D721Med (cell line): Measurements from ENCODE around the gene PET117.
"Not testable (repeated sequence)": the region's sequence is repeated elsewhere in the genome, so short reads cannot be mapped to it uniquely, and the experiment has no call there.

ENCODE experiments used
- DNase-seq: peaks from one replicate; pipeline ENCODE4 v3.0.0; 2011; ENCODE audit warnings: low spot score; ENCODE audit not compliant: insufficient read length
- FAIRE-seq: peaks from 2 replicates; lab custom pipeline; 2011; peaks lifted over from hg19 to GRCh38; lab: Jason Lieb, UNC
- TF ChIP-seq, protein P1 (sequence below): IDR thresholded peaks from 2 replicates; pipeline ENCODE4 v1.5.1; 2012; ENCODE audit warnings: mild to moderate bottlenecking, control low read depth; ENCODE audit not compliant: insufficient read depth; ENCODE audit errors: missing control alignments

Gene PET117, protein sequence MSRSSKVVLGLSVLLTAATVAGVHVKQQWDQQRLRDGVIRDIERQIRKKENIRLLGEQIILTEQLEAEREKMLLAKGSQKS

DNA sequence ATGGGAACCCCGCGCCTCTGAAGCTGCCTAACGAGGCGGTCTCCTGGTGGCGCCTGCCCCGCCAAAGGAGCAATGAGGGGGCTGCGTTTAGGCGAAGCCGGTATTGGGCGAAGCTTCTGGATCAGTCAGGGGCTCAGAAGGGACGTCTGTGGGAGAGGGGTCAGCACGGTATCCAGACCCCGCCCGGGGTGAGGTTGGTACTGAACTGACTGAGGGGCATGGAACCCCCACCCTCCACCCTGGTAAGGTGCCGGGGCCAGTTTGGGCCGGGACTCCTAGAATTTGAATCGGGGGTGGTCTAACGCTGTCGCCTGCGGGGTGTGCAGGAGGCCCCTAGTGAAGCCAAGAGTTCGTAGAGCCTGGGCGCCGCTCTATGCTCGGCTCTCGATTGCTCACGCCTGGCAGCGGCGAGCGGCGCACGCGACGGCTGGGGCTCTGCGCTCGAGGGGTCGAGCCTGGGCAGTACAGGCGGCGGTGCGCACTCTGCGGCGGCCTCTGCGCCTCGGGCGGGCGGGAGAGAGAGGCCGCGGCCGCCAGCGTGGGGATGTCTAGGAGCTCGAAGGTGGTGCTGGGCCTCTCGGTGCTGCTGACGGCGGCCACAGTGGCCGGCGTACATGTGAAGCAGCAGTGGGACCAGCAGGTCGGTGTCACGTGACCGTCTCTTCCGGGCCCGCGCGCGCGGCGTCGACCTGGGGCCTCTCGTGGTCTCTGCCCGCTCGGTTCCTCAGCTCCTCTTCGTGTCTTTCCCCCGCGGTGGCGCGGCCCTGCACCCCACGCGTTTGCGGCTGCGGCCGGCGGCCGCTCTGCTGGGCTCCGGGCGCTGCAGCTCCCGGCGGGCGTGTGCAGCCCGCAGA lies at the start of gene PET117, which contains the start of gene KAT14:
Gene PET117 (plus strand): TSS at position 452 of the 854 bp plus-strand sequence. CDS start 93 bp downstream, at position 545.
Gene KAT14 (plus strand): TSS at position 452 of the 854 bp plus-strand sequence. CDS start 4,798 bp downstream, outside the sequence.
- FAIRE-seq (no peak), DNase-seq (peak; percentile 23)
- TF ChIP-seq, protein P1, sequence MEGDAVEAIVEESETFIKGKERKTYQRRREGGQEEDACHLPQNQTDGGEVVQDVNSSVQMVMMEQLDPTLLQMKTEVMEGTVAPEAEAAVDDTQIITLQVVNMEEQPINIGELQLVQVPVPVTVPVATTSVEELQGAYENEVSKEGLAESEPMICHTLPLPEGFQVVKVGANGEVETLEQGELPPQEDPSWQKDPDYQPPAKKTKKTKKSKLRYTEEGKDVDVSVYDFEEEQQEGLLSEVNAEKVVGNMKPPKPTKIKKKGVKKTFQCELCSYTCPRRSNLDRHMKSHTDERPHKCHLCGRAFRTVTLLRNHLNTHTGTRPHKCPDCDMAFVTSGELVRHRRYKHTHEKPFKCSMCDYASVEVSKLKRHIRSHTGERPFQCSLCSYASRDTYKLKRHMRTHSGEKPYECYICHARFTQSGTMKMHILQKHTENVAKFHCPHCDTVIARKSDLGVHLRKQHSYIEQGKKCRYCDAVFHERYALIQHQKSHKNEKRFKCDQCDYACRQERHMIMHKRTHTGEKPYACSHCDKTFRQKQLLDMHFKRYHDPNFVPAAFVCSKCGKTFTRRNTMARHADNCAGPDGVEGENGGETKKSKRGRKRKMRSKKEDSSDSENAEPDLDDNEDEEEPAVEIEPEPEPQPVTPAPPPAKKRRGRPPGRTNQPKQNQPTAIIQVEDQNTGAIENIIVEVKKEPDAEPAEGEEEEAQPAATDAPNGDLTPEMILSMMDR: no peak

DNA sequence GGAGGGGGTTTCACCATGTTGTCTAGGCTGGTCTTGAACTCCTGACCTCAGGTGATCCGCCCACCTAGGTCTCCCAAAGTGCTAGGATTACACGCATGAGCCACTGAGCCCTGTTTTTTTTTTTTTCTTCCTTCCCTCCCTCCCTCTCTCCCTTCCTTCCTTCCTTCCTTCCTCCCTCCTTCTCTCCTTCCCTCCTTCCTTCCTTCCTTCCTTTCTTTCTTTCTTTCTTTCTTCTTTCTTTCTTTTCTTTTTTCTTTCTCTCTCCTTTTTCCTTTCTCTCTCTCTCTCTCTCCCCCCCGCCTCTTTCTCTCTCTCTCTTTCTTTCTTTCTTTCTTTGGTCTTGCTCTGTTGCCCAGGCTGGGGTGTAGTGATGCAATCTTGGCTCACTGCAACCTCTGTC lies 49.4 kb upstream of the PET117 start:
- not testable (repeated sequence) for DNase-seq, FAIRE-seq

DNA sequence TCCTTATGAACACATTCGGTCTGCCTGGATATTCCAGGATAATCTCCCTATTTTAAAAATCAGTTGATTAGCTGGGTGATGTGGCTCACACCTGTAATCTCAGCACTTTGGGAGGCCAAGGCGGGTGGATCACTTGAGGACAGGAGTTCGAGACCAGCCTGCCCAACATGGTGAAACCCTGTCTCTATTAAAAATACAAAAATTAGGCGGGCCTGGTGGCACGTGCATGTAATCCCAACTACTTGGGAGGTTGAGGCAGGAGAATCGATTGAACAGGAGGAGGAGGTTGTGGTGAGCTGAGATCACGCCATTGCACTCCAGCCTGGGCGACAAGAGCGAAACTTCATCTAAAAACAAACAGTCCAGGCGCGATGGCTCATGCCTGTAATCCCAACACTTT lies 48.8 kb upstream of the PET117 start:
- not testable (repeated sequence) for FAIRE-seq, DNase-seq

DNA sequence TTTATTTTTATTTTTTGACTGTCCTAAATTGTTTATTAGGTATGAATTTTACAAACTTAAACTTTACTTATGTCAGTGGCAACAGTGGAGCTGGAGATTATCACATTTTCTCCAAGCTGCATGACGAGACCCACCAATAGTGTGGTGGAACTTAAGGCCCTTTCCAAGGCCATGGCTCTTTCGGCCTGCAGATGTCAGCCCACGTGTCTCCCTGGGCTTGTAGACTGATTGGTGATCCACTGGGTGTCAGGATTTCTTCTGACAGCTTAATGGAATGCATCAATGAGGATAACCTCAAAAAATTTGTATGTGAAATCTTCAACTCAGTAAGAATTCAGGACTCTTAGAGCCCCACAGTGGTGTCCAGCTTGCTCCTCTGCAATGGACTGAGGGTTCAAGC lies 47.6 kb upstream of the PET117 start:
- DNase-seq (no peak), FAIRE-seq (no peak)
- TF ChIP-seq, protein P1: no peak

DNA sequence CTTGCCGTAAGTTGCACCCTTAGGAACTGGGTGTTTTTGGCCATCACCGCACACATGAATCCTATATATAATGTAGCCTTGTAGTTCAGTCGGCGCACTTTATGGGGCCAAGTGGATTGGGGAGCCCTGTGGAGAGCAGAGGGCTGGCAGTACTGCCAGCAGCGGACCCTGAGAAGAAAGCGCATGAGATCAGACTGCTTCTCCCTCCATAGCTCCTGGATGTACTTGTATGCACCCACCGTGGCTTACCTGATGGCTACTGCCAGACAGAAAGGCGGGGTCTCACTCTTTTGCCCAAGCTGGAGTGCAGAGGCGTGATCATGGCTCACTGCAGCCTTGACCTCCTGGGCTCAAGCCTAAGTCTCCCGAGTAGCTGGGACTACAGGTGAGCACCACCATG lies 47.2 kb upstream of the PET117 start:
- DNase-seq: no peak
- TF ChIP-seq, protein P1: no peak
- no peak for FAIRE-seq

DNA sequence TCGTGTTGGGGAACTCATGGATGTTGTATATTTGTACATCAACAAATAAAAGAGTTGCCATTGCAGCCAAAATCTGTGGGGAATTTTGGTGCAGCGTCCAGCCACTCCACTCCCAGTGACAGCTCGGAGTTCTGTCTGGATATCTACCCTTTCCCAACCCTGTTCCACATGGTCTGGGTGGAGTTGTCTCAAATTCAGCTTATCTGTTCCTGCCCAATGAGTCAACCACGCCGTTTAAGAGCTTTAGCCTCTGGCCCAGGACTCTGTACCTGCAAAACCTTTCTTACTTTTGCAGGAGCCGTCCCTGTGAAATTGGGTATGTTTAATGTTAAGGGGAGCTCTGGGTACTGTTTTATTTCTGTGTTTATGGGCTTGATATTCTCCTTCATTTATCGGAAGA lies 46.0 kb upstream of the PET117 start:
- DNase-seq (no peak), FAIRE-seq (no peak)
- TF ChIP-seq, protein P1: no peak

DNA sequence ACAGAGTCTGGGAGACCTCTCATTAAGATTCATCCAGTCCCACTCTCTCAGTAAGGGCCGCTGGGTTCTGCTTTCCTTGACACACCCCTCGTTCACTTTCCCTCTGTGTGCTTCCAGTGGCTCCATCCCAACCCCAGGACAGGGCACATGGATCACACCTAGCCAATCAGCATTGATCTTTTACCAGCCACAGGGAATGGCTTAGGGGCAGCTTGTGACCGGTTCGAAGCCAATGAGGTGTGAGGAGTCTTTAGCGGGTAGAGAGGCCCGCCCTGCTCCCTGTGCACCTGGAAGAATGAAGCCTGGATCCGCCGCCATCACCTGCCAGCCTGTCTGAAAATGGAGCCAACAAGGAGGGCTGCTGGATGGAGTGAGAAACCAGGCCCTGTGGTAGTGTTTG lies 44.8 kb upstream of the PET117 start:
- DNase-seq (no peak), FAIRE-seq (no peak)
- TF ChIP-seq, protein P1: no peak

DNA sequence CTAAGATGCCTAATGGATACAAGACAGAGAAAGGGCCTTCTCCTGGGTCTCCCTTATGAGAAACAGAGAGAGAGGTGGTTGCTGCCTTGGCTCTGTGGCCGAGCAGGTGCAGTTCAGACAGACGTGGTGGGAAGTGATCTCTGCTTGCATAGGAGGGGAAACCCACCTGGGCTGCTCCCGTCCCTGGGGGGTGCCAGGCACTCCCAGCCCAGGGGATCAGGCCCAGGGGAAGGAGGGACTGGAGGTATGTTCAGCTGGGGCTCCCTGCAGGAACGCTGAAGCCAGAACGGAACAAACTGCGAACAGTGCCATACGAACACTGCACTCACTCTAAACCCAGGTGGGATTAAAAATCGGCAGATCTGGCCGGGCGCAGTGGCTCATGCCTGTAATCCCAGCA lies 44.3 kb upstream of the PET117 start:
- TF ChIP-seq, protein P1: no peak
- no peak for FAIRE-seq
- DNase-seq: no peak
